ENCODE data around the gene RNF144B.
"Not testable (repeated sequence)": the region's sequence is repeated elsewhere in the genome, so short reads cannot be mapped to it uniquely, and the experiment has no call there.

DNA sequence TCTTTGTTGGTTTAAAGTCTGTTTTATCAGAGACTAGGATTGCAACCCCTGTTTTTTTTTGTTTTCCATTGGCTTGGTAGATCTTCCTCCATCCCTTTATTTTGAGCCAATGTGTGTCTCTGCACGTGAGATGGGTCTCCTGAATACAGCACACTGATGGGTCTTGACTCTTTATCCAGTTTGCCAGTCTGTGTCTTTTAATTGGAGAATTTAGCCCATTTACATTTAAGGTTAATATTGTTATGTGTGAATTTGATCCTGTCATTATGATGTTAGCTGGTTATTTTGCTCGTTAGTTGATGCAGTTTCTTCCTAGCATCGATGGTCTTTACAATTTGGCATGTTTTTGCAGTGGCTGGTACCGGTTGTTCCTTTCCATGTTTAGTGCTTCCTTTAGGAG lies 29.6 kb upstream of the RNF144B start:
- TF ChIP-seq, protein P1, sequence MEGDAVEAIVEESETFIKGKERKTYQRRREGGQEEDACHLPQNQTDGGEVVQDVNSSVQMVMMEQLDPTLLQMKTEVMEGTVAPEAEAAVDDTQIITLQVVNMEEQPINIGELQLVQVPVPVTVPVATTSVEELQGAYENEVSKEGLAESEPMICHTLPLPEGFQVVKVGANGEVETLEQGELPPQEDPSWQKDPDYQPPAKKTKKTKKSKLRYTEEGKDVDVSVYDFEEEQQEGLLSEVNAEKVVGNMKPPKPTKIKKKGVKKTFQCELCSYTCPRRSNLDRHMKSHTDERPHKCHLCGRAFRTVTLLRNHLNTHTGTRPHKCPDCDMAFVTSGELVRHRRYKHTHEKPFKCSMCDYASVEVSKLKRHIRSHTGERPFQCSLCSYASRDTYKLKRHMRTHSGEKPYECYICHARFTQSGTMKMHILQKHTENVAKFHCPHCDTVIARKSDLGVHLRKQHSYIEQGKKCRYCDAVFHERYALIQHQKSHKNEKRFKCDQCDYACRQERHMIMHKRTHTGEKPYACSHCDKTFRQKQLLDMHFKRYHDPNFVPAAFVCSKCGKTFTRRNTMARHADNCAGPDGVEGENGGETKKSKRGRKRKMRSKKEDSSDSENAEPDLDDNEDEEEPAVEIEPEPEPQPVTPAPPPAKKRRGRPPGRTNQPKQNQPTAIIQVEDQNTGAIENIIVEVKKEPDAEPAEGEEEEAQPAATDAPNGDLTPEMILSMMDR (conservative IDR thresholded peaks at IDR 0.05): not testable (repeated sequence)
- not testable (repeated sequence) for TF ChIP-seq EZH2 (IDR thresholded peaks at IDR 0.05; ENCODE audit: low read depth)

Measured in PC-9 (cell line).